Measurements from ENCODE around the gene VCP.
A peak's percentile ranks its signal among the peaks of the same experiment; 100 is the strongest.

The VCP gene

GRCh38 chr9:35115680-35116538, 43.5 kb upstream of the VCP start, which contains the start of gene ATOSB:
TSS of gene ATOSB (minus strand) at chr9:35115862. CDS start at chr9:35108274, 7,588 bp downstream.
- Histone ChIP-seq H3K4me1 (ENCODE audit: control insufficient read depth, low read length) (peaks cover 42% of the 10 kb centered on the region), H3K9me2 (replicated peaks; ENCODE audit: control insufficient read depth, low read length) (no peaks in the 10 kb centered on the region), H4K20me1 (ENCODE audit: control insufficient read depth, insufficient read depth, low read depth, low read length) (no peaks in the 10 kb centered on the region), H3K27ac (ENCODE audit: low read depth, low read length) (peak within 1 kb of the TSS; percentile 85), H3K9me3 (ENCODE audit: control insufficient read depth, insufficient read depth, low read length) (no peaks in the 10 kb centered on the region), H3K27me3 (ENCODE audit: control insufficient read depth, low read length) (no peaks in the 10 kb centered on the region), H3K4me3 (ENCODE audit: low read length) (peak within 1 kb of the TSS; percentile 94), H3F3A (ENCODE audit: control insufficient read depth, insufficient read depth) (peaks cover 19% of the 10 kb centered on the region), H3K79me2 (ENCODE audit: control insufficient read depth, low read length) (no peaks in the 10 kb centered on the region), H3K4me2 (ENCODE audit: low read length) (peak within 1 kb of the TSS; percentile 97), H3K36me3 (ENCODE audit: control insufficient read depth, low read length) (no peaks in the 10 kb centered on the region)
- no peak for TF ChIP-seq CTCF (IDR thresholded peaks at IDR 0.05; ENCODE audit: low read depth, low read length, poor library complexity, severe bottlenecking)
- TF ChIP-seq EZH2phosphoT487 (IDR thresholded peaks at IDR 0.05; ENCODE audit: borderline replicate concordance, low read length) = no peak

GRCh38 chr9:35114840-35115628, 42.6 kb upstream of the VCP start:
- H3K9me2 ChIP-seq (replicated peaks; ENCODE audit: control insufficient read depth, low read length) = no peaks in the 10 kb centered on the region
- H3K27me3 ChIP-seq (ENCODE audit: control insufficient read depth, low read length) = 0 out of 2 replicates have a peak, but pooled peaks cover 3% of the 10 kb centered on the region
- H3F3A ChIP-seq (ENCODE audit: control insufficient read depth, insufficient read depth) = peaks cover 19% of the 10 kb centered on the region
- peak overlapping the region; percentile 97 for H3K4me2 ChIP-seq (ENCODE audit: low read length)
- H3K27ac ChIP-seq (ENCODE audit: low read depth, low read length) = peak overlapping the region; percentile 85
- TF ChIP-seq EZH2phosphoT487 (IDR thresholded peaks at IDR 0.05; ENCODE audit: borderline replicate concordance, low read length) (no peak), CTCF (IDR thresholded peaks at IDR 0.05; ENCODE audit: low read depth, low read length, poor library complexity, severe bottlenecking) (no peak)
- H3K9me3 ChIP-seq (ENCODE audit: control insufficient read depth, insufficient read depth, low read length) = no peaks in the 10 kb centered on the region
- peaks cover 45% of the 10 kb centered on the region for H3K4me1 ChIP-seq (ENCODE audit: control insufficient read depth, low read length)
- no peaks in the 10 kb centered on the region for H3K36me3 ChIP-seq (ENCODE audit: control insufficient read depth, low read length)
- peak overlapping the region; percentile 94 for H3K4me3 ChIP-seq (ENCODE audit: low read length)
- H3K79me2 ChIP-seq (ENCODE audit: control insufficient read depth, low read length) = no peaks in the 10 kb centered on the region
- H4K20me1 ChIP-seq (ENCODE audit: control insufficient read depth, insufficient read depth, low read depth, low read length) = no peaks in the 10 kb centered on the region

GRCh38 chr9:35114113-35114839, 41.9 kb upstream of the VCP start:
- Histone ChIP-seq H3K36me3 (ENCODE audit: control insufficient read depth, low read length) (no peaks in the 10 kb centered on the region), H3K27me3 (ENCODE audit: control insufficient read depth, low read length) (0 out of 2 replicates have a peak, but pooled peaks cover 3% of the 10 kb centered on the region), H3K4me2 (ENCODE audit: low read length) (peak overlapping the region; percentile 97), H3K27ac (ENCODE audit: low read depth, low read length) (peak overlapping the region; percentile 85), H3K9me3 (ENCODE audit: control insufficient read depth, insufficient read depth, low read length) (no peaks in the 10 kb centered on the region), H3K4me1 (ENCODE audit: control insufficient read depth, low read length) (peaks cover 45% of the 10 kb centered on the region), H3K9me2 (replicated peaks; ENCODE audit: control insufficient read depth, low read length) (no peaks in the 10 kb centered on the region), H3F3A (ENCODE audit: control insufficient read depth, insufficient read depth) (peaks cover 19% of the 10 kb centered on the region), H3K4me3 (ENCODE audit: low read length) (peak overlapping the region; percentile 94), H4K20me1 (ENCODE audit: control insufficient read depth, insufficient read depth, low read depth, low read length) (no peaks in the 10 kb centered on the region), H3K79me2 (ENCODE audit: control insufficient read depth, low read length) (no peaks in the 10 kb centered on the region)
- TF ChIP-seq CTCF (IDR thresholded peaks at IDR 0.05; ENCODE audit: low read depth, low read length, poor library complexity, severe bottlenecking) = no peak
- no peak for TF ChIP-seq EZH2phosphoT487 (IDR thresholded peaks at IDR 0.05; ENCODE audit: borderline replicate concordance, low read length)
